Measurements from ENCODE around the gene ABCA3.
A peak's percentile ranks its signal among the peaks of the same experiment; 100 is the strongest.

The ABCA3 gene

DNA sequence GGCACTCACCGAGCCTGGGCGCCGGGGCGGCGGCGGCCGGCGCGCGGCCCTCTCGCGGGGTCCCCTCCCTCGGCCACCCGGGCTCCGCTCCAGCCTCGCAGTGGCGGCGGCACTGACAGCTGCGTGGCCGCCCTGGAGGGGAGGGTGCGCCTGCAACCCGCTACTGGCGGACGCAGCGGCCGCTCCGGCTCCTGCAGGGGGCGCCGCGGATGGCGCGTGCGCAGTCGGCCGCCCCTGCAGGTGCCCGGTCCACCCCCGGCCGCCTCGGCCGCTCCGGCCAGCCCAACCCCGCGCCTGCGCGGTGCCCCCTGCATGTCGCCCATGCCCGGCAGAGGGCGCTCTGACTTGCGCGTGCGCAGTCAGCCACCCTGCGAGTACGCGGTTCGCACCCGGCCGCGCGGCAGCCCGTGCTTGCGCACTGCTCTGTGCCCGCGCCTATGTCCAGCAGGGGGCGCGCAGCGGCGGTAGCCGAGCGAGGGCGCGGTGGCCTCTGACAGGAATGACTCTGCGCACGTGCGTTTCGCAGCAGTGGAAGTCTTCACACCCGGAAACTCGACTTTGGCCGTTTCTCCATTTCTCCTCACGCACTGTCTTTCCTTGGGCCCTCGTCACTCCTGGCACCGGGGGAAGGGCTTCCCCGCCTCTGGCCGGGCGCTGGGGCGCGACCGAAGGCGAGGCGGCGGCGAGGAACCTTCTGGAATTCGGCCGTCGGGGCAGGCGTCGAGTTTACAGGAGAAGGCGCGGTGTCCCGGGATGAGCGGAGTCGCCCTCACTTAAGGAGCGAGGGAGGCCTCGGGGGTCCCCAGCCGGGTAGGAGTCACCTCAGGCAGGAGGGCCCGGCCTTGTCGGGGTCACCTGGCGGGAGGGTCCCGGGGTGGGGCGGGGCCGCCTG is at the start of gene ABCA3:
Gene ABCA3, minus strand, starts transcription at position 165 of the 892 bp plus-strand sequence. CDS start 14,262 bp downstream, outside the sequence.
- H3K27ac ChIP-seq (ENCODE audit: low read depth, low read length, poor library complexity, severe bottlenecking), result no peak within 1 kb of the TSS
- H2AFZ ChIP-seq (ENCODE audit: low read length), result peak within 1 kb of the TSS; percentile 78; the same call in 1 of the 2 replicates
- peak within 1 kb of the TSS; percentile 46; the same call in 1 of the 2 replicates for H3K9ac ChIP-seq (ENCODE audit: low read length)
- peak within 1 kb of the TSS; percentile 71 for H3K4me2 ChIP-seq (ENCODE audit: low read length)
- no peaks in the 10 kb centered on the region for H4K20me1 ChIP-seq (ENCODE audit: insufficient read depth, low read length)
- no peaks in the 10 kb centered on the region for H3K79me2 ChIP-seq (ENCODE audit: insufficient read depth, low read length)
- no peaks in the 10 kb centered on the region for H3F3A ChIP-seq (ENCODE audit: insufficient read depth, low read length)
- peak; percentile 97 for TF ChIP-seq CTCF (IDR thresholded peaks at IDR 0.05; ENCODE audit: low read length)
- TF ChIP-seq EZH2 (IDR thresholded peaks at IDR 0.05; ENCODE audit: borderline replicate concordance, low read length), result no peak
- peaks cover 4% of the 10 kb centered on the region for H3K4me1 ChIP-seq (ENCODE audit: insufficient read depth, low read length, severe bottlenecking)
- no peaks in the 10 kb centered on the region; the same call in 1 of the 2 replicates for H3K27me3 ChIP-seq (ENCODE audit: insufficient read depth, low read length)
- H3K9me3 ChIP-seq (ENCODE audit: low read length), result no peaks in the 10 kb centered on the region
- H3K36me3 ChIP-seq (ENCODE audit: insufficient read depth, low read length), result no peaks in the 10 kb centered on the region
- peak within 1 kb of the TSS; percentile 62 for H3K4me3 ChIP-seq (ENCODE audit: low read depth, low read length, poor library complexity, severe bottlenecking)
- H3K9me2 ChIP-seq (ENCODE audit: low read depth, low read length), result no peaks in the 10 kb centered on the region

DNA sequence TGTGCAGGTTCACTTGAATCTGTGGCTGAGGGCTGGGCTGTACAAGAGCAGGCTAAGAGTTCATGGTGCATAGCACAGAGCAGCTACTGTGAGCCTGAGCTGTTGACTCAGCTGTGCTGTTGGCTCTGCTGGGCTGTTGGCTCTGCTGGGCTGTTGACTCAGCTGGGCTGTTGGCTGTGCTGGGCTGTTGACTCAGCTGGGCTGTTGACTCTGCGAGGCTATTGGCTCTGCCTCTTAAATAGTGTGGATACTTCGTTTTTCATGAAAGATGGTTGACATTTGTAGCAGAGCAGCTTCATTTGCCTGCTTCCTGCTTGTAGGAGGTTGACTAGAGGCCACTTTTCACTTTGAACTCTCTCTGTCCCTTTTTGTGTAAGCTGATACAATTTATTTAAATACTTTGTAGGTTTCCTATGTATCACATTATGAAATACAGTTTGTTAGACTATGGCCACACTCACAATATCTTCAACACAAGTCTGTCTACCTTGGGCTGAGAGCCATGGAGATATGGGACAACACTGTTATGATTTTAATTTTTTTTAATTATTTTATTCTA is 48.4 kb upstream of the ABCA3 start:
- Histone ChIP-seq H3K4me2 (ENCODE audit: low read length) (no peak overlapping the region), H3K9me3 (ENCODE audit: low read length) (peaks cover 3% of the 10 kb centered on the region; the same call in 1 of the 2 replicates), H3K79me2 (ENCODE audit: insufficient read depth, low read length) (no peaks in the 10 kb centered on the region), H2AFZ (ENCODE audit: low read length) (no peak overlapping the region), H4K20me1 (ENCODE audit: insufficient read depth, low read length) (no peaks in the 10 kb centered on the region), H3K9ac (ENCODE audit: low read length) (no peak overlapping the region), H3K27me3 (ENCODE audit: insufficient read depth, low read length) (no peaks in the 10 kb centered on the region; the same call in 1 of the 2 replicates), H3K27ac (ENCODE audit: low read depth, low read length, poor library complexity, severe bottlenecking) (no peak overlapping the region), H3K4me3 (ENCODE audit: low read depth, low read length, poor library complexity, severe bottlenecking) (no peak overlapping the region), H3K4me1 (ENCODE audit: insufficient read depth, low read length, severe bottlenecking) (no peaks in the 10 kb centered on the region), H3K9me2 (ENCODE audit: low read depth, low read length) (no peaks in the 10 kb centered on the region), H3F3A (ENCODE audit: insufficient read depth, low read length) (no peaks in the 10 kb centered on the region), H3K36me3 (ENCODE audit: insufficient read depth, low read length) (no peaks in the 10 kb centered on the region; the same call in 1 of the 2 replicates)
- TF ChIP-seq EZH2 (IDR thresholded peaks at IDR 0.05; ENCODE audit: borderline replicate concordance, low read length), result no peak
- no peak for TF ChIP-seq CTCF (IDR thresholded peaks at IDR 0.05; ENCODE audit: low read length)

DNA sequence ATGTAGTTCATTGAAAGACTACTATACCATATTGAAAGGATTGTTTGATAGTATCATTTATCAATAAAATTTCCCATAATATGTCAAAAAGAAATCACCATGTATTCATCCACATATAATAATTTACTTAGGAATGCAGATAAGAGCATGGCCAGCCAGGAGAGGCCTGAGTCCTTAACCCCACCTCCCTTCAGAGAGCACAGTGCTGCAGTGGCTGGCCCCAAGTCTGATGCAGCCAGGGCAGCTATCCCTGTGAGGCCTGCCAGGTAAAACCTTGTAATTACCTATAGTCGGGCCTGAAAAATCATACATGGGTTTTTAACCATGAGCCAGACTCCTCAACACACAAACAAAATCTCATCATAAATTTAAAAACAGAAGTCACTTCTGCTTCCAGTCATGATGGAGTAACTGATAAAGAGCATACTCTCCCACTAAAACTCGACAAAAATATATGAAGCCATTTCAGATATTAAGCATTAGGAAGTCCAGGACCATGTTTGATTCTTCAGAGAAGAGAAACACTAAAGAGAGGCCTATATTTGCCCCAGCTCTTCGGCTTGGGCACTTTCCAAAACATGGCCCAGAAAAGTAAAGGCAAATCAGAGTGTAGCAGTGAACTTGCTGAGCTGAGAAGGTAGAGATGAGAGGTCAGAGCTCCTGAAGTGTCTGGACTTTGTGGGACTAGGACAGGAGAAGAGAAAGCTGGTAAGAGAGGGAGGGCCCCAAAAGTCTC is 47.8 kb upstream of the ABCA3 start:
- no peak overlapping the region for H2AFZ ChIP-seq (ENCODE audit: low read length)
- H3K79me2 ChIP-seq (ENCODE audit: insufficient read depth, low read length), result no peaks in the 10 kb centered on the region
- H3K9me2 ChIP-seq (ENCODE audit: low read depth, low read length), result no peaks in the 10 kb centered on the region
- H3K36me3 ChIP-seq (ENCODE audit: insufficient read depth, low read length), result no peaks in the 10 kb centered on the region; the same call in 1 of the 2 replicates
- no peaks in the 10 kb centered on the region; the same call in 1 of the 2 replicates for H3K27me3 ChIP-seq (ENCODE audit: insufficient read depth, low read length)
- H3K4me1 ChIP-seq (ENCODE audit: insufficient read depth, low read length, severe bottlenecking), result no peaks in the 10 kb centered on the region
- TF ChIP-seq CTCF (IDR thresholded peaks at IDR 0.05; ENCODE audit: low read length) (no peak), EZH2 (IDR thresholded peaks at IDR 0.05; ENCODE audit: borderline replicate concordance, low read length) (no peak)
- no peak overlapping the region for H3K4me3 ChIP-seq (ENCODE audit: low read depth, low read length, poor library complexity, severe bottlenecking)
- H3K9ac ChIP-seq (ENCODE audit: low read length), result no peak overlapping the region
- no peaks in the 10 kb centered on the region for H4K20me1 ChIP-seq (ENCODE audit: insufficient read depth, low read length)
- peaks cover 3% of the 10 kb centered on the region; the same call in 1 of the 2 replicates for H3K9me3 ChIP-seq (ENCODE audit: low read length)
- no peak overlapping the region for H3K27ac ChIP-seq (ENCODE audit: low read depth, low read length, poor library complexity, severe bottlenecking)
- no peak overlapping the region for H3K4me2 ChIP-seq (ENCODE audit: low read length)
- H3F3A ChIP-seq (ENCODE audit: insufficient read depth, low read length), result no peaks in the 10 kb centered on the region

All from OCI-LY1 (cell line).